ENCODE results near the gene DCP1B. TPM values are rescaled to one million over a fixed set of nuclear protein-coding genes. Genes with fewer than 3 reads are reported as not detected.
A peak's percentile ranks its signal among the peaks of the same experiment; 100 is the strongest.

Gene DCP1B
- 25.7 and 32.4 TPM in 2 replicates for total RNA-seq (2014; rRNA removed; shearing (Covaris generic))

GRCh38 chr12:2004113-2004929 lies at the start of gene DCP1B:
Gene DCP1B, minus strand, starts transcription at chr12:2004457. Its CDS starts 26 bp downstream, at chr12:2004431.
- DNase-seq (ENCODE audit: low spot score) = peak; percentile 99

GRCh38 chr12:2053691-2054090 lies 49.4 kb upstream of the DCP1B start:
- no peak for DNase-seq (ENCODE audit: low spot score)

GRCh38 chr12:2052826-2053678 lies 48.8 kb upstream of the DCP1B start, which contains the start of gene CACNA1C:
Gene CACNA1C, plus strand, starts transcription at chr12:2052987. Its CDS starts 576 bp downstream, at chr12:2053563.
- DNase-seq (ENCODE audit: low spot score) = peak; percentile 52

- peak; percentile 24 for DNase-seq (ENCODE audit: low spot score)
Observed at GRCh38 chr12:2051700-2052621, 47.7 kb upstream of the DCP1B start.

GRCh38 chr12:2049604-2050540 lies 45.6 kb upstream of the DCP1B start:
- no peak for DNase-seq (ENCODE audit: low spot score)

- DNase-seq (ENCODE audit: low spot score) = no peak
Observed at GRCh38 chr12:2047752-2048151, 43.5 kb upstream of the DCP1B start.

- DNase-seq (ENCODE audit: low spot score) = no peak
Observed at GRCh38 chr12:2046957-2047356, 42.7 kb upstream of the DCP1B start.

GRCh38 chr12:2044165-2044564 lies 39.9 kb upstream of the DCP1B start:
- DNase-seq (ENCODE audit: low spot score) = no peak

- DNase-seq (ENCODE audit: low spot score) = no peak
Observed at GRCh38 chr12:2043054-2043453, 38.8 kb upstream of the DCP1B start.

GRCh38 chr12:2039034-2039433 lies 34.8 kb upstream of the DCP1B start:
- DNase-seq (ENCODE audit: low spot score) = no peak

GRCh38 chr12:2035431-2036055 lies 31.3 kb upstream of the DCP1B start:
- DNase-seq (ENCODE audit: low spot score) = no peak

- DNase-seq (ENCODE audit: low spot score) = peak; percentile 81
Observed at GRCh38 chr12:2034633-2035430, 30.6 kb upstream of the DCP1B start.

GRCh38 chr12:2032506-2032905 lies 28.2 kb upstream of the DCP1B start:
- no peak for DNase-seq (ENCODE audit: low spot score)

GRCh38 chr12:2029851-2030250 lies 25.6 kb upstream of the DCP1B start:
- no peak for DNase-seq (ENCODE audit: low spot score)

- DNase-seq (ENCODE audit: low spot score) = no peak
Observed at GRCh38 chr12:2027351-2027750, 23.1 kb upstream of the DCP1B start.

GRCh38 chr12:2023365-2023764 lies 19.1 kb upstream of the DCP1B start:
- no peak for DNase-seq (ENCODE audit: low spot score)

- DNase-seq (ENCODE audit: low spot score) = no peak
Observed at GRCh38 chr12:2020511-2020910, 16.3 kb upstream of the DCP1B start.

GRCh38 chr12:2019126-2019525 lies 14.9 kb upstream of the DCP1B start:
- no peak for DNase-seq (ENCODE audit: low spot score)

- DNase-seq (ENCODE audit: low spot score) = no peak
Observed at GRCh38 chr12:2018391-2018790, 14.1 kb upstream of the DCP1B start.

Measured in H4 (cell line).